GM18508 (cell line): ENCODE data around the gene ZNHIT2.

ENCODE experiments used
- ATAC-seq: cut with Tn5 transposase; IDR thresholded peaks from one replicate; pipeline ENCODE4 v1.9.1; 2021; ENCODE audit warnings: moderate number of reproducible peaks; ENCODE audit not compliant: insufficient read depth, unreplicated experiment

ZNHIT2 gene

DNA sequence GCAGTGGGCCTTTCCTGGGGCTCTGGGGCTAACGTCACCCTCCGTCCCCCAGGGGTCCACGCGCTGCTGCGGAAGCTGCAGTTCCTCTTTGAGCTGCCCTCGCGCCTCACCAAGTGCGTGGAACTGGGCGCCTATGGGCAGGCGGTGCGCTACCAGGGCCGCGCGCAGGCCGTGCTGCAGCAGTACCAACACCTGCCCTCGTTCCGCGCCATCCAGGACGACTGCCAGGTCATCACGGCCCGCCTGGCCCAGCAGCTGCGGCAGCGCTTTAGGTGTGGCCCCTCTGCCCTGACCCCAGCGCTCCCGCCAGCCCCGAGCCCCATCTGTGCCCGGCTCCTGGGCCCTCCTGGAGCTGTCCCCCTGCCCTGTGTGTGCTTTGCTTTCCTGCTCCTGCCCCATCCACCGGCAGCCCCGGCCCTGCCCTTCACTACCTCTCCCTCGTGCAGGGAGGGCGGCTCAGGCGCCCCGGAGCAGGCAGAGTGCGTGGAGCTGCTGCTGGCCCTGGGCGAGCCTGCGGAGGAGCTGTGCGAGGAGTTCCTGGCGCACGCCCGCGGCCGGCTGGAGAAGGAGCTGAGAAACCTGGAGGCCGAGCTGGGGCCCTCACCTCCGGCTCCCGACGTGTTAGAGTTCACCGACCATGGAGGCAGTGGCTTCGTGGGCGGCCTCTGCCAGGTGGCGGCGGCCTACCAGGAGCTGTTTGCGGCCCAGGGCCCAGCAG, 9.6 kb downstream of the ZNHIT2 start:
- ATAC-seq, result no peak

DNA sequence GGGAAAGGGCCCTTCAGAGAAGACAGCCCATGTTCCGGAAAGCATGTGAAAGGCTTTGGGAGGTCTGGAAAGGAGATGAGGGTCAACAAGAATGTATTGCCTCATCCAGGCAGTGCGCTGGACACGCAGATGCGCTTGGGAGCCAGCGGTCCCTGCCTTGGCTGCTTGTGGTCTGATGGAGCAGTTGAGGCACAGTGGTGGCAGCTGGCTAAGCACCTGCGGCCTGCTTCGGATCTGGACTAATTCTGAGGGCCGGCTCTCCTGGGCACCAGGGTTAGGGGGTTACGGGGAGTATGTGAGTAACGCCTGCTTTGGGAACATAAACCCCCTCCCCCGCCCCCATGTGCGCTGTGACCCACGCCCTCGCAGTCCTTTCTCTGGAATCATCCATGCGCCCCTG, 10.4 kb downstream of the ZNHIT2 start:
- no peak for ATAC-seq

DNA sequence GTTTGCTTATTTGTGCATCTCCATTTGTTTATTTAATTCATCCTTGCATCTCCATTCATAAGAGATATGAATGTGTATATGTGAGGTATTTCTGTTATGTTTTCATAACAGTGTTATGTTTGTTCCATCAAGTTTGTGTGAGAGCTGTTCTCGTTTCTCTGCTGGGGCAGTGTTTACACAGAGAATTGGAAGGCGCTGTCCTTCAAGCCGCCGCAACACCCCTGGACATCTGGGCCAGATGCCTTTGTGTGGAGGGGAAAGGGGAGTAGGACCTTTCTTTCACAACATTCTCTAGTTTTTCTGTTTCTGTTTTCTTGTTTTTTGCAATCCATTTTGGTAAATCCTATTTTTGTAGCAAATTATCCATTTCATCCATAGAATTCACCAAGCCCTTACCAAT, 12.9 kb downstream of the ZNHIT2 start:
- ATAC-seq, result no peak

- ATAC-seq, result no peak
Observed at GRCh38 chr11:65103476-65103875, 14.0 kb downstream of the ZNHIT2 start.

- ATAC-seq, result no peak
Observed at GRCh38 chr11:65102142-65103095, 15.1 kb downstream of the ZNHIT2 start.

GRCh38 chr11:65100674-65101350, 16.7 kb downstream of the ZNHIT2 start:
- no peak for ATAC-seq

- ATAC-seq, result no peak
Observed at GRCh38 chr11:65096926-65097325, 20.6 kb downstream of the ZNHIT2 start.

- ATAC-seq, result peak; percentile 59
Observed at GRCh38 chr11:65095974-65096806, 21.3 kb downstream of the ZNHIT2 start, which contains the start of gene VPS51. Gene VPS51 (plus strand): TSS chr11:65096214. CDS start chr11:65096251, 37 bp downstream.

DNA sequence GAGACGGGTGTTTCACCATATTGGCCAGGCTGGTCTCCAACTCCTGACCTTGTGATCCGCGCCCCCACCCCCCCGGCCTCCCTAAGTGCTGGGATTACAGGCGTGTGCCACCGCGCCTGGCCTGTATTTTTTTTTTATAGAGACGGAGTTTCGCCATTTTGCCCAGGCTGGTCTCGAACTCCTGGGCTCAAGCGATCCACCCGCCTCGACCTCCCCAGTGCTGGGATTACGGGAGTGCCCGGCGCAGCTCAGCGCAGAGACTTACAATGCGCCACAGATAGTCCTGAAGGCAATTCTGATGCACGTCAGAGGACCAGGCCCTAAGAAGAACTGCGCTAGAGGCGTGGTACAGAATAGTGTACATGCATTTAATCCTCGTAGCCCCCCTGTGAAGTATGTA, 22.1 kb downstream of the ZNHIT2 start:
- ATAC-seq, result no peak

GRCh38 chr11:65090628-65091027, 26.9 kb downstream of the ZNHIT2 start:
- no peak for ATAC-seq

- no peak for ATAC-seq
Observed at GRCh38 chr11:65089621-65090020, 27.9 kb downstream of the ZNHIT2 start.

DNA sequence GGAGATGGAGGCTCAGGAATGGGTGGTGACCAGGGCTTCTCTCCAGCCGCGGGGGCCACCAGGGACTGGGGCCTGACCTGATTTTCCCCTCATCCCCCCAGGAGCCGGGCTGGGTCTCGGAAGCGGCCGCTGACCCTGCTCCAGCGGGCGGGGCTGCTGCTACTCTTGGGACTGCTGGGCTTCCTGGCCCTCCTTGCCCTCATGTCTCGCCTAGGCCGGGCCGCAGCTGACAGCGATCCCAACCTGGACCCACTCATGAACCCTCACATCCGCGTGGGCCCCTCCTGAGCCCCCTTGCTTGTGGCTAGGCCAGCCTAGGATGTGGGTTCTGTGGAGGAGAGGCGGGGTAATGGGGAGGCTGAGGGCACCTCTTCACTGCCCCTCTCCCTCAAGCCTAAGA, 29.7 kb downstream of the ZNHIT2 start:
- no peak for ATAC-seq

GRCh38 chr11:65087216-65087615, 30.3 kb downstream of the ZNHIT2 start:
- no peak for ATAC-seq

- ATAC-seq, result no peak
Observed at GRCh38 chr11:65086809-65087208, 30.7 kb downstream of the ZNHIT2 start.

- ATAC-seq, result no peak
Observed at GRCh38 chr11:65085446-65085845, 32.1 kb downstream of the ZNHIT2 start.

DNA sequence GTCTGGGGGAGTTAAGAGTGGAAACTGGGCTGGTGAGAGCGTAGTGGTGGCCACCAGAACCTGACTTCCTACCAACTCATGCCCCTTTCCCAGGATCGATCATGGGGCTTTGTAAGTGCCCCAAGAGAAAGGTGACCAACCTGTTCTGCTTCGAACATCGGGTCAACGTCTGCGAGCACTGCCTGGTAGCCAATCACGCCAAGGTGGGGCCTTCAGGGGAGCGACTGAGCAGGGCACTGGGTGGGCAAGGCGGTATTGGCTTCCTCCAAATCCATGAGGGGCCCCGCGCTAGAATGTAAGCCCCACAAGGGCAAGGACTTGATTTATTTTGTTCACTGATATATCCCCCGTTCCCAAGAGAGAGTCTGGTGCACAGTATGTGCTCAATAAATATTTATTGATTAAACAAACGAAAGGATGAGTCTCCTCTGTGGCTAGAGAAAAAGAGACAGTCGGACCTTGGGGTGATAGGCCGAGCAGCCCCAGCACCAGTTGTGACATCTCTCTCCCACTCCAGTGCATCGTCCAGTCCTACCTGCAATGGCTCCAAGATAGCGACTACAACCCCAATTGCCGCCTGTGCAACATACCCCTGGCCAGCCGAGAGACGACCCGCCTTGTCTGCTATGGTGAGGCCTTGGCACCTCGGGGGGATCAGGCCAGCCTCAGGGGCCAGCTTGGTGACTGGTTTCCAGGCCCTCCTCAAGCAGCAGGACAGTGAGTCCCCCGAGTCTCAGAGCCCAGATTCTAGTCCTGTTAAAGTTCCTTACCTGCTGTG, 32.7 kb downstream of the ZNHIT2 start:
- ATAC-seq, result no peak

DNA sequence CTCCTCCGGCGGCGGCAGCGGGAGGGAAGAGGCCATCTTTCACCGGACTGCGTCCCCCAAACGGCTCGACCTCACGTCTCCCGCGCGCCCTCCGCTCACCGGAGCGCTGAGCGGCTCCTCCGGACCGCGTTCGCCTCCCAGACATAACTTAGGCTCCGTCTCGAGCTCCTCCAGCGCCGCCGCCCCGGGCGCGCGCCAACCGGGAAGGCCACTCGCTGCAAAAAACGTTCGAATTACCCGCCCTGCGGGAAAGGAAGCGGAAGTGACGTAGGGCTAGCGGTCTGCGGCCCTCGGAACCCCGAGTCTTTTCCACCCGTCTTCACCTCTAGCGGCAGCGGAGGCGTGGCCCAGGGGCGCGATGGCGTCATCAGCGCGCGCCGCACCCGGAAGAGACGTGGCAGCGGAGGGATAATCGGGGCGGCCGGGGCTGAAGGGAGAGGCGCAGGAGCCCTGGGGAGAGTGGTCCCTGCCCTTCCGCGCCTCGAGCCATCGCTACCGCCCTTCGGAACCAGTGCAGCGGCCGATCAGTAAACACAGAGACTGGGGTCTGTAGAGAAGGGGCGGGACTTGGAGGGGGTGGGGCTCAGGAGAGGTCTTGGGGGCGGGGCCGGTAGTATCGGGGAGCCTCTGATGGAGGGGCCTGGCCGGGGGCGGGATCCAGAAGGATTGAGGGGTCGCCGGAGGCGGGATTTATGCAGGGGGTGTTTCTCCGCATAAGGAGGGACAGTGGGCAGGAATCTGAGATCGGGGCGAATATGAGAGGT, 33.5 kb downstream of the ZNHIT2 start, which contains the start of the genes CDCA5 and ZFPL1:
CDCA5 (minus strand) TSS at position 207 of the 764 bp plus-strand sequence; CDS start at position 145, 62 bp downstream.
ZFPL1 (plus strand) TSS at position 389 of the 764 bp plus-strand sequence. CDS start 477 bp downstream, outside the sequence.
- ATAC-seq, result no peak

DNA sequence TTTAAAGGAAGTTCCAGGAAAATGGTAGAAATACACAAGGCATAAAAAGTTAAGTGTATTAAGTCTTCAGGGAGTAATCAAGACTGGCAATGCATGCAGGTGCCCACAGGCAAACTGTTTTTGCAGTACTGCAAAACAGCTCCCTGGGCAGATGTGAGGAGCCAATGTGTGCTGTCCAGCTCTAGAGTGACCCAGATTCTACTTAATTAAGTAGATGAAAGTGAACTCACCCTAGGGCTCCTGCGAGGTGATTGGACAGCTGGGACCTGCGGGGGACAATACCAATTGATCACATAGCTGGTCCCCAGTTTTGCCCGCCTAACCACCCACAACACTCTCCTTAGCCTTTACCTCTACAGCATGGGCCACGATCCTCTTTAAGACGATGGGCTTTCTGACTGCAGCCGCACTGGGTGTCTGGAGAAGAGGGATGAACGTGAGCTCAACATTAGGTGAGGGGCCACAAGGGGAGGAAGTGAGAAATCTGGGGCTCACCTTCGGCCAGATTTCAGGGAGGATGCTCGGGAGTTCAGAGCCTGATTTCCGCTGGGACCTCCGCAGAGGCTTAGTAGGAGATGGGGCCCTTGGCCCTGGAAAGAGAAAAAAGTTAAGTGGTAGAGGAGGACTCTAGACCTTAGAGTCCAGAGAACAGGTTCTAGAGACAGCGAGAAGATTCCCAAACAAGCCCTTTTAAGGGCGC, 34.2 kb downstream of the ZNHIT2 start:
- ATAC-seq, result no peak
